HL-60 (cell line): ENCODE results near the gene TPK1.

Experiments used
- DNase-seq, 2 experiments: peaks; one replicate each; pipeline ENCODE4 v3.0.0-alpha.2; 2010 to 2020; ENCODE audit warnings: low read depth in 1 of 2, low spot score in 1 of 2
- H3K27ac ChIP-seq: fragments of 250-450 bp; sonication (Bioruptor Pico); replicated peaks from 2 replicates; pipeline ENCODE4 v1.5.1; 2020; ENCODE audit warnings: mild to moderate bottlenecking, moderate library complexity
- H3K27me3 ChIP-seq: fragments of 250-450 bp; sonication (Bioruptor Pico); 2 replicates; pipeline ENCODE4 v1.5.1; 2021; ENCODE audit warnings: mild to moderate bottlenecking, moderate library complexity; ENCODE audit not compliant: insufficient read depth, poor library complexity, severe bottlenecking
- H3K4me3 ChIP-seq: replicated peaks from 2 replicates; pipeline ENCODE4 v1.5.1; 2011; ENCODE audit warnings: mild to moderate bottlenecking, control low read depth, low read length; ENCODE audit not compliant: insufficient read depth
- GABPA ChIP-seq: IDR thresholded peaks from 2 replicates; pipeline ENCODE4 v1.6.1; 2012; ENCODE audit warnings: low read depth
- POLR2AphosphoS5 ChIP-seq: IDR thresholded peaks from 2 replicates; pipeline ENCODE4 v1.6.1; 2012; ENCODE audit warnings: low read depth
- SPI1 ChIP-seq: IDR thresholded peaks from 2 replicates; pipeline ENCODE4 v1.6.1; 2012; ENCODE audit warnings: low read depth, mild to moderate bottlenecking, borderline replicate concordance
- TF ChIP-seq, protein P1 (sequence below): IDR thresholded peaks from 2 replicates; pipeline ENCODE4 v1.6.1; 2012; ENCODE audit warnings: low read depth; ENCODE audit not compliant: insufficient replicate concordance
- TF ChIP-seq, protein P2 (sequence below): IDR thresholded peaks from one replicate; pipeline ENCODE4 v1.5.1; 2011; ENCODE audit warnings: low read length, control low read depth, inconsistent platforms; ENCODE audit not compliant: insufficient read depth

The TPK1 gene

DNA sequence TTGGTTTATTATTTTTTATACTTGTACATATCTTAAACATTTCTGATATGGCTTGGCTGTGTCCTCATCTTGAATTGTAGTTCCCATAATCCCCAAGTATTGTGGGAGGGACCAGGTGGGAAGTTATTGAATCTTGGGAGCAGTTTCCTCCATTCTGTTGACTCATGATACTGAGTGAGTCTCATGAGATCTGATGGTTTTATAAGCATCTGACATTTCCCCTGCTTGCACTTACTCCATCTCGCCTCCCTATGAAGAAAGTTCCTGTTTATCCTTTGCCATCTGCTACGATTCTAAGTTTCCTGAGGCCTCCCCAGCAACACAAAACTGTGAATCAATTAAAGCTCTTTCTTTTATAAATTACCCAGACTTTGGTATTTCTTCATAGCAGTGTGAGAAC lies 207.7 kb downstream of the TPK1 start:
- Histone ChIP-seq H3K4me3 (no peak overlapping the region), H3K27ac (no peak overlapping the region), H3K27me3 (no peaks in the 10 kb centered on the region)
- TF ChIP-seq, protein P1, sequence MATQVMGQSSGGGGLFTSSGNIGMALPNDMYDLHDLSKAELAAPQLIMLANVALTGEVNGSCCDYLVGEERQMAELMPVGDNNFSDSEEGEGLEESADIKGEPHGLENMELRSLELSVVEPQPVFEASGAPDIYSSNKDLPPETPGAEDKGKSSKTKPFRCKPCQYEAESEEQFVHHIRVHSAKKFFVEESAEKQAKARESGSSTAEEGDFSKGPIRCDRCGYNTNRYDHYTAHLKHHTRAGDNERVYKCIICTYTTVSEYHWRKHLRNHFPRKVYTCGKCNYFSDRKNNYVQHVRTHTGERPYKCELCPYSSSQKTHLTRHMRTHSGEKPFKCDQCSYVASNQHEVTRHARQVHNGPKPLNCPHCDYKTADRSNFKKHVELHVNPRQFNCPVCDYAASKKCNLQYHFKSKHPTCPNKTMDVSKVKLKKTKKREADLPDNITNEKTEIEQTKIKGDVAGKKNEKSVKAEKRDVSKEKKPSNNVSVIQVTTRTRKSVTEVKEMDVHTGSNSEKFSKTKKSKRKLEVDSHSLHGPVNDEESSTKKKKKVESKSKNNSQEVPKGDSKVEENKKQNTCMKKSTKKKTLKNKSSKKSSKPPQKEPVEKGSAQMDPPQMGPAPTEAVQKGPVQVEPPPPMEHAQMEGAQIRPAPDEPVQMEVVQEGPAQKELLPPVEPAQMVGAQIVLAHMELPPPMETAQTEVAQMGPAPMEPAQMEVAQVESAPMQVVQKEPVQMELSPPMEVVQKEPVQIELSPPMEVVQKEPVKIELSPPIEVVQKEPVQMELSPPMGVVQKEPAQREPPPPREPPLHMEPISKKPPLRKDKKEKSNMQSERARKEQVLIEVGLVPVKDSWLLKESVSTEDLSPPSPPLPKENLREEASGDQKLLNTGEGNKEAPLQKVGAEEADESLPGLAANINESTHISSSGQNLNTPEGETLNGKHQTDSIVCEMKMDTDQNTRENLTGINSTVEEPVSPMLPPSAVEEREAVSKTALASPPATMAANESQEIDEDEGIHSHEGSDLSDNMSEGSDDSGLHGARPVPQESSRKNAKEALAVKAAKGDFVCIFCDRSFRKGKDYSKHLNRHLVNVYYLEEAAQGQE: no peak
- no peak for TF ChIP-seq POLR2AphosphoS5
- TF ChIP-seq, protein P2, sequence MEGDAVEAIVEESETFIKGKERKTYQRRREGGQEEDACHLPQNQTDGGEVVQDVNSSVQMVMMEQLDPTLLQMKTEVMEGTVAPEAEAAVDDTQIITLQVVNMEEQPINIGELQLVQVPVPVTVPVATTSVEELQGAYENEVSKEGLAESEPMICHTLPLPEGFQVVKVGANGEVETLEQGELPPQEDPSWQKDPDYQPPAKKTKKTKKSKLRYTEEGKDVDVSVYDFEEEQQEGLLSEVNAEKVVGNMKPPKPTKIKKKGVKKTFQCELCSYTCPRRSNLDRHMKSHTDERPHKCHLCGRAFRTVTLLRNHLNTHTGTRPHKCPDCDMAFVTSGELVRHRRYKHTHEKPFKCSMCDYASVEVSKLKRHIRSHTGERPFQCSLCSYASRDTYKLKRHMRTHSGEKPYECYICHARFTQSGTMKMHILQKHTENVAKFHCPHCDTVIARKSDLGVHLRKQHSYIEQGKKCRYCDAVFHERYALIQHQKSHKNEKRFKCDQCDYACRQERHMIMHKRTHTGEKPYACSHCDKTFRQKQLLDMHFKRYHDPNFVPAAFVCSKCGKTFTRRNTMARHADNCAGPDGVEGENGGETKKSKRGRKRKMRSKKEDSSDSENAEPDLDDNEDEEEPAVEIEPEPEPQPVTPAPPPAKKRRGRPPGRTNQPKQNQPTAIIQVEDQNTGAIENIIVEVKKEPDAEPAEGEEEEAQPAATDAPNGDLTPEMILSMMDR: no peak
- TF ChIP-seq GABPA: no peak
- no peak for TF ChIP-seq SPI1
- DNase-seq: no peak

DNA sequence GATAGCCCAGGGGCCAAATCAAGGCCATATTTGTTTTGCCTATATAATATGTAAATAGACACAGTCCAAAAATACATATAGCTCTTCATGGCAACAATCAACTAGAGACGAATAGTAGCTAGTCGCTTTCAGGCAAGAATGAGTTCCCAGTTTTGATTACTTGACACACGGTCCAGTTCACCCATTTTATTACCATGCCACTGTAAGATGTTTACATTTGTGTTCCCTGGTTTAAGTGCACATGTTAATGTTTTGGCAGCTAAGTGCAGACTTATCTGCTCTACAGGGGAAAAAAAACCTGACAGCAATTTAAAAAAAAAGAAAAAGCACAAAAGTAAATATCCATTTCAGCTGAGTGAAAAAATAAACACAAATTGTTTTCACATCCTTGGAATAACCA lies 213.1 kb downstream of the TPK1 start:
- no peaks in the 10 kb centered on the region for H3K27me3 ChIP-seq
- no peak overlapping the region for H3K27ac ChIP-seq
- TF ChIP-seq, protein P2: no peak
- TF ChIP-seq GABPA: no peak
- TF ChIP-seq, protein P1: no peak
- no peak for DNase-seq
- no peak overlapping the region for H3K4me3 ChIP-seq

DNA sequence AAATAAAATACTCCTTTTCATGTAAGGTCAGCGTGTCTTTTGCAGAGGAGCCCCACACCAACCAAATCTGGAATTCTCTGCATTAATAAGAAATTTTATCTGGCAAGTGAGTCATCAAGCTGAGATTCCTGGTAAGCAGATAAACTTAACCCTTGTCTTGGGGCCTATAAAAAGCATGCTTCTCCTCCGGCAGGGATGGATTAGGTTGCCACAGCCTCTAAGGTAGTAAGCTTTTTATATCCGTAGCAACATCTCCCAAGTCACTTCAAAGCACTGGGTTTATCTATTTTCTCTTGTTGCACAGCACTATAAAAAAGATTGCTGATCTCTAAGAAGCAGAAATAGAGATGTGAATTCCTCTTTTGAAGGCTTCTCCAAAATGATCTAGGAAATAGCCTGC lies 229.6 kb downstream of the TPK1 start:
- no peak overlapping the region for H3K27ac ChIP-seq
- TF ChIP-seq SPI1: no peak
- TF ChIP-seq GABPA: no peak
- TF ChIP-seq, protein P2: no peak
- TF ChIP-seq, protein P1: no peak
- no peak for TF ChIP-seq POLR2AphosphoS5
- H3K27me3 ChIP-seq: no peaks in the 10 kb centered on the region
- H3K4me3 ChIP-seq: no peak overlapping the region
- no peak for DNase-seq
